Fibroblast of the aortic adventitia (primary cell): ENCODE measurements around the gene CTNNA2. TPM values are rescaled to one million over a fixed set of nuclear protein-coding genes. Genes with fewer than 3 reads are reported as not detected.

ENCODE experiments used
- DNase-seq: peaks from one replicate; pipeline ENCODE4 v3.0.0-alpha.2; 2010; ENCODE audit warnings: low read depth
- H3K4me3 ChIP-seq: 2 replicates; pipeline ENCODE4 v1.5.1; 2011; ENCODE audit warnings: low read depth, mild to moderate bottlenecking, control low read depth, low read length, moderate library complexity
- total RNA-seq: library from RNA; depleted of rRNA; stranded (reverse); fragments of >200 nt; gene quantifications from 2 replicates; pipeline ENCODE4 v1.2.3, GENCODE V29; 2012; ENCODE audit warnings: low replicate concordance
- TF ChIP-seq, protein P1 (sequence below): IDR thresholded peaks from 2 replicates; pipeline ENCODE4 v1.5.1; 2011; ENCODE audit warnings: mild to moderate bottlenecking, low read length, control low read depth, inconsistent platforms; ENCODE audit not compliant: insufficient read depth

Gene CTNNA2
- total RNA-seq, 1 donor, result 0.36 TPM

DNA sequence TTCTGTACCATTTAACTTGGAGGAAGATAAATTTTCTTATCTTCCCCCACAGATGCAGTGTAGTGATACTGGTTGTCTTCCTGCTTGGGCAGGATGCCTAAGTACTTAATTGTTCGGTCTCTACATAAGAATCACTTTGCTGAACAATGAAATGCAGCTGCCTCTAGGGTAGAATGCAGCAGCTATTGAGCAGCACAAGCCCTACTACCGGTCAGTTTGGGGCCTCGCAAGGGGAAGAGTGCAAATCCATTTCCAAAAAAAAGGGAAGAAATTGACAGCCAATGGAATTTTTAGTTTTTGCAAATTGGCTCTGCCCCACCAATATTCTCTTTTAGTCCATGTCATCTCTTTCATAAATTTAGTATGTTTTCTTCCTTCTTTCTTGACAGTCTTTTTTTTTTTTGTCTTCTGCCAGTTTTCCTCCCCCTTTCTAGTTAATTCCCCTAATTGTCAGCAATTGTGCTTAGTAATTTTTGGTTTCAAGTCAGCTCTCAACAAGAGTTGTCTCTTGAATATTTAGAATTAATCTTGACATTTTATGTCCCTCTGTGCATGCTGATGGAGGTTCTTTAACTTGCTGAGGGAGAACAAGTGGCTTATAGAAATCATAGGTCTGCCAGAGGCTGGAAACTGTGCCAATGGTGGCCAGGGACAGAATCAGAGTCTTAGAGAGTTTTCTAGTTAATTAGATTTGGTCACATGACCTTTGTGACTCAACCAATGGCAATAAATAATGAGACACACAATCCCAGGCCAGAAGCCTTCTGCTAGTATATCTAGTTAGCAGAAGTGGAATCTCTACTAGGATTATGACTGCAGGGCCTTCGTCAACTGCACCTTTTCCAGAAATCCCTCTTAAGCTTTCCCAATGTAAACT lies 270.0 kb downstream of the CTNNA2 start:
- TF ChIP-seq, protein P1, sequence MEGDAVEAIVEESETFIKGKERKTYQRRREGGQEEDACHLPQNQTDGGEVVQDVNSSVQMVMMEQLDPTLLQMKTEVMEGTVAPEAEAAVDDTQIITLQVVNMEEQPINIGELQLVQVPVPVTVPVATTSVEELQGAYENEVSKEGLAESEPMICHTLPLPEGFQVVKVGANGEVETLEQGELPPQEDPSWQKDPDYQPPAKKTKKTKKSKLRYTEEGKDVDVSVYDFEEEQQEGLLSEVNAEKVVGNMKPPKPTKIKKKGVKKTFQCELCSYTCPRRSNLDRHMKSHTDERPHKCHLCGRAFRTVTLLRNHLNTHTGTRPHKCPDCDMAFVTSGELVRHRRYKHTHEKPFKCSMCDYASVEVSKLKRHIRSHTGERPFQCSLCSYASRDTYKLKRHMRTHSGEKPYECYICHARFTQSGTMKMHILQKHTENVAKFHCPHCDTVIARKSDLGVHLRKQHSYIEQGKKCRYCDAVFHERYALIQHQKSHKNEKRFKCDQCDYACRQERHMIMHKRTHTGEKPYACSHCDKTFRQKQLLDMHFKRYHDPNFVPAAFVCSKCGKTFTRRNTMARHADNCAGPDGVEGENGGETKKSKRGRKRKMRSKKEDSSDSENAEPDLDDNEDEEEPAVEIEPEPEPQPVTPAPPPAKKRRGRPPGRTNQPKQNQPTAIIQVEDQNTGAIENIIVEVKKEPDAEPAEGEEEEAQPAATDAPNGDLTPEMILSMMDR, result no peak
- H3K4me3 ChIP-seq, result no peak overlapping the region
- no peak for DNase-seq

DNA sequence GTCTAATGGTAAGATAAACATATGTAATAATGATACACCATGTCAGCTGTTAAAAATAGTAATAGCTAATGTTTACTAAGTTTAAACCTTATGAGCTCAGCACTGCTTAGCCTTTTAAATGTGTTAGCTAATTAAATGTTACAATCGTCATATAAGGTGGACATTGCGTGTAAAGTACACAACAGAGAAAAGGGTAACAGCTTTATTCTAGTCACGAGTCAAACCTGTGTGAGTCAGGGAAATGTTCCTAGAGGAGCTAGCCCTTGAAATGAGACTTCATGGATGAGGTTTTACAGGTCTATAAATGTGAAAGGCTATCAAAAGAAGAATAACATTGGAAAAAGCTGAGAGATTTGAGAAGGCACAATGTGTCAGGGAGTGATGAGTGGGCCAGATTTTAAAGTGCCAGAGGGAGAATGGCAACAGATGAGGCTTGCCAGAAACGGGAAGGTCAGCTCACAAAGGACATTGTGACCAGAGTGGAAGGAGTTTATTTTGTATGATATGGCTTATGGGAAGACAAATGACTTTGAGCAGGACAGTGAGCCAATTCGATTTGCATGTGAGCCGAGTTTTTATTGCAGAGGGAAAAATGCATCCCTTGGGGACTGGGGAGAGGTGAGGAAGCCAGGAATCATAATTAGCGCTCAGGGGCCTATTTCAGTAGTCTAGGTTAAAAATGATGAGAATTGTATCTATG lies 276.3 kb downstream of the CTNNA2 start:
- no peak overlapping the region for H3K4me3 ChIP-seq
- TF ChIP-seq, protein P1, result no peak
- DNase-seq, result no peak

DNA sequence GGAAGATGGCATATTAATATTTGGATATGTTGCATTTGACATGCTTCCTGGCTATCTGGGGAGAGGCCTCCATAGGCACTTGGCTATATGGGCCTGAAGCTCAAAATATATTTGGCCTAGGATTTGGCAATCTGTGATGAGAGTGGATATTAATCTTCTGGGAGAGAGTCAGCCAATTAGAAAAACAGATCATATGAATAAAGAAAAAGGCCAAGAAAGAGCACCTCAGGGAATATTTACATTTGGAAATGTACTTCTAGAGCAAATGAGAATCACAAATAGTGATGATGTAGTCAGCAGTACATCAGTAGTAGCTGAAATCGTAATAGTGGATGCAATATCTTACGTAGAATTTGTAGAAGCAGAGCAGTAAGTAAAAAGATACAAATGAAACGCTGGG lies 277.0 kb downstream of the CTNNA2 start:
- no peak for DNase-seq
- H3K4me3 ChIP-seq, result no peak overlapping the region
- TF ChIP-seq, protein P1, result no peak

DNA sequence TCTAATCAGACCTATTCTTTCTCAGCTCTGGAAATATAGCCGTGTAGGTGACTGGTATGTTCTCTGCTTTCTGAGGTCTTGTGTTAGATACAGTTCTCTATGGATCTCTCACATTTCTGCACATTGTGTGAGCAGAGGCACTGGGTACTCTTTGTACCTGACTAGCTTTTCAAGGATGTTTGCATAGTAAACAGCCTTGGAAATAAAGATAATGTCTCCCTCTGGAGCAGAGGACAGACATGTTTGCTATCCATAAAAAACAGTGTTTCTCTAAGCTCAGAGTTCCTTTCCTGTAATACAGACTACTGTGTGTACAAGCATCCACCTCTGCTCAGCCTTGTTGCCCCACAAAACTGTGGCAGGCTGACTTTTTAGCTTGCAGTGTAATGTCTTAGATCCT lies 279.2 kb downstream of the CTNNA2 start:
- TF ChIP-seq, protein P1, result no peak
- DNase-seq, result no peak
- H3K4me3 ChIP-seq, result no peak overlapping the region

DNA sequence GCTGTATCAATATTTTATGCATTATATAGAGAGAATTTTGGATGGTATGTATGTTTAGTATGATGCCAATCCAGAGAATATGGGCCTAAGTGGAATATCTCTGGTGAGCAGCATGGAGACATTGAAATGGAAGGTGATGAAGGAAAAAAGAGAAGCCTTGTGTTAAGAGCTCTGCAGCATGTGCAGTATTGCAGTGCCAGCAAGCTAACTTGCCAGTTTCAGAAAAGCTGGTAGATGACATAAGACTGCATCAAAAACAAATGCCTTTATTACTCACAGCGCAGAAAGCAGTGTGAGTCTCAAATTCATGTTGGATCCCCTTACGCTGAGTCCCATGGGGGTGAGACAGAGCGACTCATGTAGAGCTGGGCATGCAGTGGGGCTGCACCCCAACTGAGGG lies 280.2 kb downstream of the CTNNA2 start:
- DNase-seq, result no peak
- H3K4me3 ChIP-seq, result no peak overlapping the region
- TF ChIP-seq, protein P1, result no peak

DNA sequence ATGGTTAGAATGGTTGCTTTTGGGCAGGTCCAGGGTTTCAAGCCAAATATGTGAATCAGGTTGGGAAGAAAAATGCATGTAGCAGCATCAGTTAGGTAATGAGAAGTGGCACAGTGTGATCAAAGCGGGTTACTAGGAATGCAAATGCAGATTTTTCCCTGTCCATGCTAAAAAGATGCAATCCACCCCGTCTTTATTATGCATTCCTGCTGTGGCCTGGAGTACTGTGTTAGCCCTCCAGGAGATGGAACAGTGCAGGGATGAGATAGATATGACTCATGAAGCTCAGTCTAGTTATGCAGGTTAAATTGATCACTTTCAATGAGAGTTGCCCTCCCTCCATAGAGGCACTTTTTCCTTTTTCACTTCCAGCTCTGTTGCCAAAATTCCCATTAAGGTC lies 283.8 kb downstream of the CTNNA2 start:
- H3K4me3 ChIP-seq, result no peak overlapping the region
- DNase-seq, result no peak
- TF ChIP-seq, protein P1, result no peak
